PC-3 (cell line): Measurements from ENCODE around the gene PCDHGC3. TPM values are rescaled to one million over a fixed set of nuclear protein-coding genes. Genes with fewer than 3 reads are reported as not detected.

Experiments used
- ATAC-seq: fragments of 200-7000 bp; cut with Tn5 transposase; 2 replicates; pipeline ENCODE4 v1.9.1; 2020; ENCODE audit warnings: mild to moderate bottlenecking, moderate library complexity
- BruUV-seq: library from RNA; stranded (reverse); fragments of 400-500 nt; replicated peaks from 2 replicates; lab custom pipeline; 2021; lab: Mats Ljungman, UMichigan
- CTCF ChIA-PET: fragments of 300-600 bp; sonication (Branson Sonifier 250); formaldehyde crosslinking; loops from one replicate; lab custom pipeline; 2022; ENCODE audit warnings: antibody characterized with exemption; lab: Charles Lee
- POLR2A ChIA-PET: fragments of 300-600 bp; sonication (Branson Sonifier 250); formaldehyde crosslinking; loops from one replicate; lab custom pipeline; 2022; ENCODE audit warnings: antibody characterized with exemption; ENCODE audit not compliant: unreplicated experiment; lab: Charles Lee
- DNase-seq: peaks from one replicate; pipeline ENCODE4 v3.0.0-alpha.2; 2015
- H2AFZ ChIP-seq: fragments of 300-600 bp; sonication (generic); 2 replicates; pipeline ENCODE4 v1.6.0; 2016; ENCODE audit warnings: antibody characterized with exemption, low read length
- H3F3A ChIP-seq: fragments of 300-600 bp; sonication (generic); one replicate; pipeline ENCODE4 v1.6.0; 2017; ENCODE audit warnings: antibody characterized with exemption, low read length, control low read depth, mild to moderate bottlenecking; ENCODE audit not compliant: unreplicated experiment
- H3K27ac ChIP-seq: fragments of 300-600 bp; sonication (generic); 2 replicates; pipeline ENCODE4 v1.5.1; 2016; ENCODE audit warnings: mild to moderate bottlenecking, low read length
- H3K27me3 ChIP-seq: fragments of 300-600 bp; sonication (generic); 2 replicates; pipeline ENCODE4 v1.6.1; 2016; ENCODE audit warnings: low read length, mixed read lengths
- H3K36me3 ChIP-seq: fragments of 300-600 bp; sonication (generic); 2 replicates; pipeline ENCODE4 v1.6.1; 2016; ENCODE audit warnings: low read depth, mixed run types, low read length, mixed read lengths
- H3K4me1 ChIP-seq: fragments of 300-600 bp; sonication (generic); 2 replicates; pipeline ENCODE4 v1.5.1; 2016; ENCODE audit warnings: low read length; ENCODE audit not compliant: insufficient read depth
- H3K4me2 ChIP-seq: fragments of 300-600 bp; sonication (generic); 2 replicates; pipeline ENCODE4 v1.6.0; 2016; ENCODE audit warnings: low read length
- H3K4me3 ChIP-seq: fragments of 300-600 bp; sonication (generic); 2 replicates; pipeline ENCODE4 v1.5.1; 2016; ENCODE audit warnings: mild to moderate bottlenecking, low read length, mixed read lengths
- H3K79me2 ChIP-seq: fragments of 300-600 bp; sonication (generic); 2 replicates; pipeline ENCODE4 v1.6.1; 2017; ENCODE audit warnings: low read length, mixed read lengths
- H3K9ac ChIP-seq: fragments of 300-600 bp; sonication (generic); 2 replicates; pipeline ENCODE4 v1.6.0; 2016; ENCODE audit warnings: mild to moderate bottlenecking, low read length
- H3K9me2 ChIP-seq: fragments of 300-600 bp; sonication (generic); replicated peaks from 2 replicates; pipeline ENCODE4 v1.6.1; 2016; ENCODE audit warnings: mixed run types, low read length, mixed read lengths
- H3K9me3 ChIP-seq: fragments of 300-600 bp; sonication (generic); 2 replicates; pipeline ENCODE4 v1.6.1; 2016; ENCODE audit warnings: low read length, mixed read lengths
- H4K20me1 ChIP-seq: fragments of 300-600 bp; sonication (generic); 2 replicates; pipeline ENCODE4 v1.6.1; 2016; ENCODE audit warnings: low read length, mixed read lengths
- EZH2 ChIP-seq: fragments of 300-600 bp; sonication (generic); IDR thresholded peaks from one replicate; pipeline ENCODE4 v1.6.1; 2017; ENCODE audit warnings: antibody characterized with exemption, mild to moderate bottlenecking, low read length; ENCODE audit not compliant: unreplicated experiment
- EZH2phosphoT487 ChIP-seq: fragments of 300-600 bp; sonication (generic); IDR thresholded peaks from 2 replicates; pipeline ENCODE4 v1.6.1; 2018; ENCODE audit warnings: mild to moderate bottlenecking, antibody characterized with exemption, low read length, borderline replicate concordance
- intact Hi-C: fragments of 100-400 bp; cut with micrococcal nuclease; formaldehyde crosslinking; loops from 2 replicates; pipeline ENCODE4 v1.9.0; 2023
- total RNA-seq: library from RNA; depleted of rRNA; stranded (reverse); fragments of >200 nt; gene quantifications from 2 replicates; pipeline ENCODE4 v1.2.3, GENCODE V29; 2014
- TF ChIP-seq, protein P1 (sequence below): fragments of 300-600 bp; sonication (generic); conservative IDR thresholded peaks from 2 replicates; pipeline ENCODE4 v1.5.1; 2017; ENCODE audit warnings: antibody characterized with exemption, low read depth, mild to moderate bottlenecking, low read length

The PCDHGC3 gene
- total RNA-seq, 1 experiment from 2014 or later: 2.1 TPM

- Histone ChIP-seq H3K4me2 (no peak overlapping the region), H4K20me1 (no peaks in the 10 kb centered on the region), H3K9me3 (no peaks in the 10 kb centered on the region), H3K9me2 (no peaks in the 10 kb centered on the region), H3K4me1 (peaks cover 40% of the 10 kb centered on the region), H3K79me2 (0 out of 2 replicates have a peak, but pooled peaks cover 6% of the 10 kb centered on the region), H3K4me3 (no peak overlapping the region), H2AFZ (no peak overlapping the region), H3K9ac (no peak overlapping the region), H3K36me3 (peaks cover 51% of the 10 kb centered on the region), H3F3A (peaks cover 15% of the 10 kb centered on the region), H3K27me3 (no peaks in the 10 kb centered on the region), H3K27ac (peak overlapping the region; percentile 25; the same call in 1 of the 2 replicates)
- DNase-seq: peak; percentile 88
- no TSS peak for BruUV-seq
- ChIA-PET POLR2A (no interaction called here), CTCF (interaction anchor here (0.6 to 1.0 kb wide), 5 partner anchors 39 to 161 kb away, joined by 3 to 7 read pairs (median 5); partner anchors contain the start of genes PCDHGA5 and PCDHGB5)
- intact Hi-C loops: loop anchor here (1.0 kb wide), 3 partner anchors 128 to 195 kb away; partner anchors contain the start of genes PCDHGA1, PCDHGA5 and PCDHGB5
- TF ChIP-seq, protein P1, sequence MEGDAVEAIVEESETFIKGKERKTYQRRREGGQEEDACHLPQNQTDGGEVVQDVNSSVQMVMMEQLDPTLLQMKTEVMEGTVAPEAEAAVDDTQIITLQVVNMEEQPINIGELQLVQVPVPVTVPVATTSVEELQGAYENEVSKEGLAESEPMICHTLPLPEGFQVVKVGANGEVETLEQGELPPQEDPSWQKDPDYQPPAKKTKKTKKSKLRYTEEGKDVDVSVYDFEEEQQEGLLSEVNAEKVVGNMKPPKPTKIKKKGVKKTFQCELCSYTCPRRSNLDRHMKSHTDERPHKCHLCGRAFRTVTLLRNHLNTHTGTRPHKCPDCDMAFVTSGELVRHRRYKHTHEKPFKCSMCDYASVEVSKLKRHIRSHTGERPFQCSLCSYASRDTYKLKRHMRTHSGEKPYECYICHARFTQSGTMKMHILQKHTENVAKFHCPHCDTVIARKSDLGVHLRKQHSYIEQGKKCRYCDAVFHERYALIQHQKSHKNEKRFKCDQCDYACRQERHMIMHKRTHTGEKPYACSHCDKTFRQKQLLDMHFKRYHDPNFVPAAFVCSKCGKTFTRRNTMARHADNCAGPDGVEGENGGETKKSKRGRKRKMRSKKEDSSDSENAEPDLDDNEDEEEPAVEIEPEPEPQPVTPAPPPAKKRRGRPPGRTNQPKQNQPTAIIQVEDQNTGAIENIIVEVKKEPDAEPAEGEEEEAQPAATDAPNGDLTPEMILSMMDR: peak; percentile 98
- TF ChIP-seq EZH2phosphoT487: no peak
- TF ChIP-seq EZH2: no peak
- peak; percentile 53 for ATAC-seq
These were observed 49.1 kb downstream of the PCDHGC3 start for GRCh38 chr5:141524604-141525597.

GRCh38 chr5:141525653-141526052 is 49.9 kb downstream of the PCDHGC3 start:
- ChIA-PET CTCF (interaction anchor here (1.0 kb wide), 1 partner anchor 38 kb away, joined by 3 read pairs; no protein-coding TSS in a partner anchor), POLR2A (no interaction called here)
- H3K9ac ChIP-seq: no peak overlapping the region
- H3F3A ChIP-seq: peaks cover 15% of the 10 kb centered on the region
- ATAC-seq (no peak), DNase-seq (no peak)
- no TSS peak for BruUV-seq
- no peaks in the 10 kb centered on the region for H3K9me3 ChIP-seq
- H3K4me2 ChIP-seq: no peak overlapping the region
- TF ChIP-seq EZH2: no peak
- no peak for TF ChIP-seq EZH2phosphoT487
- TF ChIP-seq, protein P1: no peak
- intact Hi-C loops: no loop called here
- no peak overlapping the region for H3K4me3 ChIP-seq
- no peaks in the 10 kb centered on the region for H3K27me3 ChIP-seq
- H2AFZ ChIP-seq: no peak overlapping the region
- peaks cover 51% of the 10 kb centered on the region for H3K36me3 ChIP-seq
- no peak overlapping the region for H3K27ac ChIP-seq
- 0 out of 2 replicates have a peak, but pooled peaks cover 6% of the 10 kb centered on the region for H3K79me2 ChIP-seq
- peaks cover 33% of the 10 kb centered on the region for H3K4me1 ChIP-seq
- no peaks in the 10 kb centered on the region for H3K9me2 ChIP-seq
- no peaks in the 10 kb centered on the region for H4K20me1 ChIP-seq
